GM18873 (cell line): ENCODE results near the gene CELSR3.

ENCODE experiments used
- ATAC-seq: cut with Tn5 transposase; IDR thresholded peaks from one replicate; pipeline ENCODE4 v1.9.1; 2021; ENCODE audit warnings: mild to moderate bottlenecking, moderate library complexity, moderate number of reproducible peaks; ENCODE audit not compliant: unreplicated experiment, low FRiP score

CELSR3 gene

GRCh38 chr3:48588230-48588629 is 74.5 kb downstream of the CELSR3 start:
- no peak for ATAC-seq

DNA sequence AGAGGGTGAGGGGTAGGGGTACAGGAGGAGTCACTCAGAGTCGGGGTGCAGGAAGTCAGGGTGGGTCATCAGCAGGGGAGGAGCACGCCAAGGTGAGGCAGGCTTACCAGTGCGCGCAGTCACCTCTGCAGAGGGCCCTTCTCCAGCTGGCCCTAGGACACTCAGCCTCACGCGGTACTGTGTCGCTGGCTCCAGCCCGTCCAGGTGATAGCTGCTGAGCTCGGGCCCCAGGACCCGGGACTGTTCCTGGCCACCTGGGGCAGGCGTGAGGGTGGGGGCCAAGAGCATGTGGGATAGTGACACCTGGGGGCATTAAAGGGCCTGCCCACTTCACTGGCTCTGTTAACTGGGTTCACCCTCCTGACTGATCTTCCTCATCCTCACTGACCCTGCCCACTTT is 75.0 kb downstream of the CELSR3 start:
- no peak for ATAC-seq
